ENCODE data around the gene ASB13.

Gene ASB13

DNA sequence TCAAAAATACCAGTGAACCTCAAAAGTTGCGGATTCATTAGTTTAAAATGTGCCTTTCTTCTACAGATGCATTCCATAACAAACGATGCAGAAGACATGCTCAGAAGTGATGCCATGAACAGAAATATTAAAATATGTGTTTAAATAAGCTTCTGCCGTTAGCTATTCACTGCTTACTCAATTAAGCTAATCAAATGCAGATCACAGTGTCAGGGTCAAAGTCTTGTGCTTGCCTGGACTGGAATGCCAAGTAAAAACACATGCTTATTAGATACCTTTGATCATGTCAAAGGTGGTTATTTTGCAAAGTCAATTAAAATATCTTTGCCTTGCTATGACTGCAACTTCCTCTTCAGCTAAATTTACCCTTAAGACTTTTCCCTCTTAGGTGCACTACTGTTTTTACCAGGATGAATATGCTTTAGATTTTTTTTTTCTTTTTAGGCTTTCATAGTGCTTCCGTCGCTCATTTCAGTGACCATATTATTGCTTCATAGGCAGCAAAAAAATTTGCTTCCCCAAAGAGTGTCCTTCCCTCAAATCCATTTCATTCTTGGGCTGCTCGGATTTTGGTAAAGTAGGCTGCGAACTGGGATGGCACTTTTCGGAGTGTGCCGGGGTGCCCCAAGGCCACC, 905 bp downstream of the ASB13 start:
- in situ Hi-C loops (cut with HindIII; ENCODE audit: low sequenced_read_pairs), result no loop called here
- TF ChIP-seq CTCF (IDR thresholded peaks at IDR 0.05; ENCODE audit: low read depth, low read length, missing control alignments), result no peak
- DNase-seq (ENCODE audit: low read depth), result no peak
- peak overlapping the region; percentile 73 for H3K4me3 ChIP-seq (ENCODE audit: low read depth, low read length)

DNA sequence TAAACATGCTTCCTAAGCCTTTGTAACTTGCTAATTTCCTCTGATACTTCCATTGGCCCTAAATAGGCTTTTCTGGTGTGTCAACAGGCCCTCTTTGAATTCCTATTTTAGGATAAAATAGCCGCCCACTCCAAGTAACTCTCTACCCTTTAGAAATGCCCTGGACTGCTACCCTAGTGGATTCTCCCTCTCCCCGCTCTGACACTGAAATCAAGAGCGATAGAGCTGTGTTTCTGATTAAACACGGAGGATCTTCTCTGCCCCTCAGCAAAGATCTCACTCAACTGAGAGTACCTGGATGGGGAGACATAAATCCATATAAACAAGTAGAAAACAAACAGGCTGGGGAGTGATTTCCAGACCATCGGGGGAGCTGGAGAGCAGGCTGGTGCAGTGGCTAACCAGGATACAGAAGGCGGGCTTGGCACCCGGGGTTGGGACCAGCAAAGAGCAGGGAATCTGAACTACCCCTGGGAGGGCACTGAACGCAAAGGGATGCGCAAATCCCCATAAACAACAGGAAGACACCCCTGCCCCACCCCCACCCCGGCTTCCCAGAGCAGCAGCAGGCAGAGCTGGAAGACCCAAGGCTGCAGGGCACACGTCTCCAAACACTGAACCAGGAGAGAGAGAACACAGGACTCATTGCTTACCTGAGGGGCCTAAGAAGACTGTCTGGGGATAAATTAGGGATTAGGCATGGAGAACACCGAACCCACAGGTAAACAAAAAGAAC, 2.5 kb downstream of the ASB13 start:
- no peak for TF ChIP-seq CTCF (IDR thresholded peaks at IDR 0.05; ENCODE audit: low read depth, low read length, missing control alignments)
- DNase-seq (ENCODE audit: low read depth), result no peak
- H3K4me3 ChIP-seq (ENCODE audit: low read depth, low read length), result no peak overlapping the region
- in situ Hi-C loops (cut with HindIII; ENCODE audit: low sequenced_read_pairs), result no loop called here

GRCh38 chr10:5662708-5663579, 3.5 kb downstream of the ASB13 start:
- no peak overlapping the region for H3K4me3 ChIP-seq (ENCODE audit: low read depth, low read length)
- TF ChIP-seq CTCF (IDR thresholded peaks at IDR 0.05; ENCODE audit: low read depth, low read length, missing control alignments), result no peak
- no peak for DNase-seq (ENCODE audit: low read depth)
- in situ Hi-C loops (cut with HindIII; ENCODE audit: low sequenced_read_pairs), result no loop called here

DNA sequence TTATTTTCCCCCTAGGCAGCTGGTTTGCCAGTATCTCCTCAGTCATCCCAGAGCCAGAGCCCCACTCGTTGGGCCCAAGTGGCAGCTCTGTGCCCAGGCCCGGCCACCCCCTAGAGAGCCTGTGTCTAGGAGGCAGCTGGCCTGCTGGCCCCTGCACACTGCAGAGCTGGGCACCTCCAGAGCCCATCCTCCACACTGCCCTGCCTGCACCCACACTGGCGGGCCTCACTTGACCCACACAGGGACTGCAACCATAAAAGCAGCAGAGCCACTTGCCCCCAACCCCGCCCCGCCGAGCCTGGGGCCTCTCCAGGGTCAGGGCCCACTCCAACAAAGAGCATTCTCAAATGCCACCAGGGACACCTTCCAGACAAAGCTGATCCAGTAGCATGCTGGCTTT, 5.4 kb downstream of the ASB13 start:
- in situ Hi-C loops (cut with HindIII; ENCODE audit: low sequenced_read_pairs), result no loop called here
- no peak for DNase-seq (ENCODE audit: low read depth)
- H3K4me3 ChIP-seq (ENCODE audit: low read depth, low read length), result no peak overlapping the region
- TF ChIP-seq CTCF (IDR thresholded peaks at IDR 0.05; ENCODE audit: low read depth, low read length, missing control alignments), result no peak

DNA sequence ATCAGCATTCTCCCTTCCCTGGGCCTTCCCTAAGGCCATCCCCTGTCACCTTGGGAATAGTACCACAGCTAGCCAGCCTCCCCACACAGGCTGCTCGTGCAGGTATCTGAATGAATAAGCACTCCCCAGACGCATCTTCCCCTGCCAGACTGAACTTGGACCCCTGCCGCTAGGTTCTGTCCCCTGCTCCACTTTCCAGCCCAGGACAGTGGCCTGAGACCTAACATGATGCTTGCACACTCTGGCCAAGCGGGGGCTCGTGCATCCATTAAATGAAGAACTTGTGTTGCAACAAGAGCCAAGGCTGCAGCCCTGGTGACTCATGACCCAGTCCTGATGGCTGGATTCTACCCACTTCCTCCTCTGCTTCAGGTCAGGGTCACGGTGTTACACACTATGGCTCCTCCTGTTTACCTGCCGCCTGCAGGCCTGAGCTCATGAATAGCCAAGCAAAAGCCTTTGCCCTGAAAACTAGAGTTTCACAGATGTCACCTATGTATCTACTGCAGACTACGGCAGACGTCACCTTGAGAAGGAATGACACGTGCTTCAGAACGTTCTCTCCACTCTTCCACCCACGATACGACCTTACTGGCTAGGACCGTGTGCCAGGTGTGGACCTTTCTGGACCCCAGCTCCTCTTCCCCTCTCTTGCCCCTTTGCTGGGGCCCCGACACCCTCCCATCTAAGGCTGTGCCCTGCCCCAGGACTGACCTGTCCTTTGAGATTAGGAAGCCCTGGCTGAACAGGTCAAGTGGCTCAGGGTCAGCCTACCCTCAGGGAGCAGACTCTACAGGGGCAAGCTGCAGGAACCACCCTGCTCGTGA, 6.5 kb downstream of the ASB13 start:
- DNase-seq (ENCODE audit: low read depth), result peak; percentile 5
- no peak for TF ChIP-seq CTCF (IDR thresholded peaks at IDR 0.05; ENCODE audit: low read depth, low read length, missing control alignments)
- H3K4me3 ChIP-seq (ENCODE audit: low read depth, low read length), result no peak overlapping the region
- in situ Hi-C loops (cut with HindIII; ENCODE audit: low sequenced_read_pairs), result no loop called here
